ENCODE data around the gene ADRM1. TPM values are rescaled to one million over a fixed set of nuclear protein-coding genes. Genes with fewer than 3 reads are reported as not detected.

The ADRM1 gene
- total RNA-seq, 1 experiment from 2014 or later, result 127 TPM

- no peak for TF ChIP-seq CTCF (IDR thresholded peaks at IDR 0.05; ENCODE audit: unreplicated experiment)
- Mint-ChIP-seq H3K27ac (ENCODE audit: low read depth, unreplicated experiment) (no peak overlapping the region), H3K4me1 (ENCODE audit: insufficient read depth, unreplicated experiment) (no peaks in the 10 kb centered on the region), H3K36me3 (ENCODE audit: insufficient read depth, unreplicated experiment) (peaks cover 89% of the 10 kb centered on the region), H3K4me3 (ENCODE audit: unreplicated experiment) (no peak overlapping the region), H3K27me3 (ENCODE audit: insufficient read depth, unreplicated experiment) (no peaks in the 10 kb centered on the region), H3K9me3 (ENCODE audit: unreplicated experiment) (no peaks in the 10 kb centered on the region)
- DNase-seq (ENCODE audit: unreplicated experiment), result no peak
- intact Hi-C loops (cut with micrococcal nuclease), result no loop called here
- BruUV-seq (replicated peaks), result no TSS peak
- ChIA-PET POLR2A (interaction anchor here (0.5 to 3.1 kb wide), 5 partner anchors 8 to 182 kb away, joined by 3 to 13 read pairs (median 4); no protein-coding TSS in a partner anchor), CTCF (interaction anchor here (0.6 to 2.9 kb wide), 5 partner anchors 19 to 64 kb away, joined by 3 to 11 read pairs (median 6); no protein-coding TSS in a partner anchor)
Measured at GRCh38 chr20:62326559-62326958, 23.8 kb downstream of the ADRM1 start.

DNA sequence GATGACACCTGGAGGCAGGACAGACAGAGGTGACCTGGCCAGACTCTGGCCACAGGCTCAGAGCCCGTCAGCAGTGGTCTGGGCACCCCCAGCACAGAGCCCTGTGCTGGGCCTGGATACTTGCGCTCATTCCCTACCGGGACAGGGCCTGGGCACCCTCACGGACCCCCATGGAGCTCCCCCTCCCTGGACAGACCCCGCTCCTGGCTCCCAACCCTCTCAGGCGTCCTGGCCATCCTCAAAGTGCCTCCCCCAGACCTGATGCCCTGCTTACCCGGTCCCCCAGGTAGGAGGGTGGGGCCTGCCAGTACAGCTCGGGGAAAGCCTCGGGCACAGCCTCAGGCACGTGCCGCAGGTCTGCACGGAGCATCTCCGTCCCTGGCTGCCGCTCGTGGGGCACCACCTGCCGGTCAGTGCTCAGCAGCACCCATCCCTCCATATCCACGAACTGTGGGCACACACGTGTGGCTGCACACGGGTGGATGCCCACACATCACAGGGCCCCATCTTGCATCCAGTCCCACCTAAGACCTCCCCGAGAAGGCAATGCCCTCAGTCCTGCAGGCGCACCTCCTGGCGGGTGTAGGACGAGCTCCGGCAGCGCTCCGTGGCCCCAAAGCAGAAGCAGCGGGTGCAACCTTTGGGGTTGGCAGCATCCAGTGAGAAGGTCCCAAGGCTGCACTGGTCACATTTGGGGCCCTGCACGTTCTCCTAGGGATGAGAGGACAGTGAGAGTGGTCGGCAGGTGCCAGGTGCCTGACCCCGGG lies 24.3 kb downstream of the ADRM1 start:
- no TSS peak for BruUV-seq (replicated peaks)
- CTCF ChIA-PET, result interaction anchor here (0.6 to 2.9 kb wide), 6 partner anchors 23 to 63 kb away, joined by 3 to 11 read pairs (median 4); no protein-coding TSS in a partner anchor
- Mint-ChIP-seq H3K27ac (ENCODE audit: low read depth, unreplicated experiment) (no peak overlapping the region), H3K27me3 (ENCODE audit: insufficient read depth, unreplicated experiment) (no peaks in the 10 kb centered on the region), H3K9me3 (ENCODE audit: unreplicated experiment) (no peaks in the 10 kb centered on the region), H3K4me1 (ENCODE audit: insufficient read depth, unreplicated experiment) (no peaks in the 10 kb centered on the region), H3K4me3 (ENCODE audit: unreplicated experiment) (no peak overlapping the region), H3K36me3 (ENCODE audit: insufficient read depth, unreplicated experiment) (peaks cover 92% of the 10 kb centered on the region)
- intact Hi-C loops (cut with micrococcal nuclease), result no loop called here
- POLR2A ChIA-PET, result interaction anchor here (0.7 to 4.1 kb wide), 6 partner anchors 9 to 20 kb away, joined by 3 to 16 read pairs (median 5); no protein-coding TSS in a partner anchor
- DNase-seq (ENCODE audit: unreplicated experiment), result no peak
- TF ChIP-seq CTCF (IDR thresholded peaks at IDR 0.05; ENCODE audit: unreplicated experiment), result no peak

DNA sequence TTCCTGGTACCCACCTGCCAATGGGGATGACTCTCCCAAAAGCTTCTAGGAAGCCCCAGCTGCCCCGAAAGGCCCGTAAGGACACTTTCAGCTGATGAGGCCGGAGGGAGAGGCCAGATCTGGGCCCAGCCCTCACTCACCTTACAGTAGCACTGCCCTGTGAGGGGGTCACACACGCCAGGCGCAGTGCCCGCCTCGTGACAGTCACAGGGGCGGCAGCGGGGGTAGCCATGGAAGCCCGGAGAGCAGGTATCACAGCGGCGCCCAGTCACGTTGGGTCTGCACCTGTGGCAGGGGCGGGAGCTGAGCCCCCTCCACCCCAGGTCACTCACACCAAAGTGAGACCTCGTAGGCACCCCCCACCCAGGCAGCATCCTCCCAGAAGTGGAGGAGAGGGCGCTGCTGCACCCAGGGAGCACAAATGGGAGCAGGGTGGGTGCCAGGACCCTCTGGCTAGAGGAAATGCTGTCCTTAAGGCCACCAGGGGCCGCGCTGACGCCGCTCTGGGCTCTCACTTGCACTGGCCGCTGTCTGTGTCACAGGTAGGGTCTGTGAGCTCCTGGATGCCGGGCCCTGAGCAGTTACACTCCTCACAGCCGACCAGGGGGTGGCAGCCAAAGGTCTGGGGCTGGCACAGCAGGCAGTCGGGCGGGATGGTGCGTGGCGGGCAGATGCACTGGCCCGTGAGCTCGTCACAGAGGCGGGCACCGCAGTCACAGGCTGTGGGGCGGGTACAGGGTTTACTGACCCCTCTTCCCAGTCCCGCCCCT lies 25.1 kb downstream of the ADRM1 start:
- BruUV-seq (replicated peaks), result TSS peak; percentile 19
- no peak overlapping the region for H3K27ac Mint-ChIP-seq (ENCODE audit: low read depth, unreplicated experiment)
- no peaks in the 10 kb centered on the region for H3K27me3 Mint-ChIP-seq (ENCODE audit: insufficient read depth, unreplicated experiment)
- intact Hi-C loops (cut with micrococcal nuclease), result no loop called here
- H3K4me1 Mint-ChIP-seq (ENCODE audit: insufficient read depth, unreplicated experiment), result no peaks in the 10 kb centered on the region
- ChIA-PET CTCF (interaction anchor here (0.6 to 2.9 kb wide), 4 partner anchors 27 to 55 kb away, joined by 3 to 11 read pairs (median 3); no protein-coding TSS in a partner anchor), POLR2A (interaction anchor here (0.7 to 4.1 kb wide), 4 partner anchors 9 to 21 kb away, joined by 3 to 16 read pairs (median 8); no protein-coding TSS in a partner anchor)
- DNase-seq (ENCODE audit: unreplicated experiment), result no peak
- H3K4me3 Mint-ChIP-seq (ENCODE audit: unreplicated experiment), result no peak overlapping the region
- no peaks in the 10 kb centered on the region for H3K9me3 Mint-ChIP-seq (ENCODE audit: unreplicated experiment)
- H3K36me3 Mint-ChIP-seq (ENCODE audit: insufficient read depth, unreplicated experiment), result peaks cover 88% of the 10 kb centered on the region
- no peak for TF ChIP-seq CTCF (IDR thresholded peaks at IDR 0.05; ENCODE audit: unreplicated experiment)

Measured in MCF 10A (cell line).